Activated CD4-positive, alpha-beta T cell treated with anti-CD3 and anti-CD28 coated beads, Interleukin-2, amount 50 U/mL, for 4 hours (primary cell): ENCODE measurements around the gene CCND1.
"Not testable (repeated sequence)": the region's sequence is repeated elsewhere in the genome, so short reads cannot be mapped to it uniquely, and the experiment has no call there.

Source experiments
- DNase-seq, 2 experiments: peaks; one replicate each; pipeline ENCODE4 v3.0.0-alpha.2; 2020

The CCND1 gene

DNA sequence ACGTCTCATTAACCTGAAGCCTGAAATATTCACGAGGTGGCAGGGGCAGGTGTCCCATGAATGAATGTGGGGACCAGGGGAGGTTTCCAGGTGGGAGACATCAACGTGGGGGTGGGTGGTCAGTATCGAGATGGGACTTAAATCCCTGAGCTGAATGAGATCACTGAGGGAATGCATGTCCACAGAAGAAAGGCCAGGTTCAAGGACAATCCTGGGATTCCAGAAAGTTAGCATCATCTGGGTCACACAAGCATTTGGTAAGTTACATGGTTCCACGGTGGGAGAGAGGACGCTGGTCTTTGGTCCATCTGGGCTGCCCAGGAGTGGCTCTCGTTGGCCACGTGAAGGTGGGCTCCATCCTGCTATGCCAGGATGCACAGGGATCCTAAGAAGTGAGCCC is 22.7 kb upstream of the CCND1 start:
- DNase-seq = no peak

DNA sequence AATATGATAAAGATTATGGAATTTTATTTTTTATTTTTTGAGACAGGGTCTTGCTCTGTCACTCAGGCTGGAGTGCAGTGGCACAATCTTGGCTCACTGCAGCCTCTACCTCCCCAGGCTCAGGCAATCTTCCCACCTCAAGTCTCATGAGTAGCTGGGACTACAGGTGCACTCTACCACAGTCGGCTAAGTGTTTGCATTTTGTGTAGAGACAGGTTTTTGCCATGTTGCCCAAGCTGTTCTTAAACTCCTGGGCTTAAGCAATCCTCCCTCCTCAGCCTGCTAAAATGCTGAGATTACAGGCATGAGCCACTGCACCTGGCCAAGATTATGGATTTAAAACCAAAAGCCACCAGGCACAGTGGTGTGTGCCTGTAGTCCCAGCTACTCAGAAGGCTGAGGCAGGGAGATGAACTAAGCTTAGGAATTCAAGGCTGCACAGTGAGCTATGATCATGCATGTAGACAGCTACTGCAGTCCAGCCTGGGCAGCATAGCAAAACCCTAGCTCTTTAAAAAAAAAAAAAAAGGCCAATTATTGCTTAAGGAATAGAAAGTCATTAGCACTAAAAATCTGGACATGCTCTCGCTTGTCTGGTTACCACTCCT is 20.2 kb upstream of the CCND1 start:
- DNase-seq = no peak

DNA sequence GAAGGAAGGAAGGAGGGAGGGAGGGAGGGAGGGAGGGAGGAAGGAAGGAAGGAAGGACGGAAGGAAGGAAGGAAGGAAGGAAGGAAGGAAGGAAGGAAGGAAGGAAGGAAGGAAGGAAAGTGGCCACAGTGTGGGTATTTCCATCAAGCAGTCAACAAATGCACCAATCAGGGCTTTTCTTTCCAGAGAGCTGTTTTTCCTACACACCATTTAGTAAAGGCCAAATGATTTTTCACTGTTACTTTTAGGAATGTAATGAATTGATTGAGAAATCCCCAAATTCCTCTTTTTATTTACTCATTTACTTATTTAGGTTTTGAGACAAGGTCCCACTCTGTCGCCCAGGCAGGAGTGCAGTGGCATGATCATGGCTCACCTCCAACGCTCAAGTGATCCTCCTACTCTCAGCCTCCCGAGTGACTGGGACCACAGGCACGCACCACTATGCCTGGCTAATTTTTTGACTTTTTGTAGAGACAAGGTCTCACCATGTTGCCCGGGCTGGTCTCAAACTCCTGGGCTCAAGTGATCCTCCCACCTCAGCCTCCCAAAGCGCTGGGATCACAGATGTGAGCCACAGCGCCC is 18.8 kb upstream of the CCND1 start:
- not testable (repeated sequence) for DNase-seq

DNA sequence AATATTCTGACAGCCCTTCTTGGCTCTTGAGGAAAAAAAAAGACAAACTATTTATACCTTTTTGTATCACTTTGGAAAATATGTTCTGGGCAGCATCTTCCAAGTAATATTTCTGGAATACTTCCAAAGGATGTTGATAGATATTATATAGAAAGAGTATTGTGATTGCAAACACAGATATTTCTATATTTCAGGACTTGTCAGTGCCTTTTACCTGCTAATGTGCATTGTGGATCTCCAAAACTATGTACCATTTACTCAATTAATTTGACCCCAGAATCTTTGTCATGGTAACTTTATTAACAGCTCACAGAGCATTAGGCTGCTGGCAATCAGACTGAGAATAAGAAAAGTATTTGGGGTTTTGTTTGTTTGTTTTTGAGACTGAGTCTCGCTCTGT is 16.7 kb upstream of the CCND1 start:
- DNase-seq = no peak

DNA sequence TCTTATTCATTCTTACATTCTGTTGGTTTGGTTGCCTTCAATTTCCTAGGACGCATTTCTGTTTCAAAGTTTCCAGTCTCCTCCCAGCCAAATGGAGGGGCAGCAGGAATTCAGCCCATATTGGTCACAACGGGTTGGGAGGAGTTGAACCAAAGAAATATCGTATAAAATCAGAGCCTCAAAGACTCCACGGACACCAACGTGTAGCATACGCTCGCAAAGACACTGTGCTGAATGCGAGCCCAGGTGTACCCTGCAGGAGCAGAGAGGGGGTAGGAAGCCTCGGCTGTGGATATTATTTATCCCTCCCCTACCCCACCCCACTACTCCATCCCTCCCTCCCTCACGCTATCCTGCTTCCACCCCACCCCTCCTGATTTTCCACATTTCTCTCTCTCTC is 15.5 kb upstream of the CCND1 start:
- DNase-seq = no peak

DNA sequence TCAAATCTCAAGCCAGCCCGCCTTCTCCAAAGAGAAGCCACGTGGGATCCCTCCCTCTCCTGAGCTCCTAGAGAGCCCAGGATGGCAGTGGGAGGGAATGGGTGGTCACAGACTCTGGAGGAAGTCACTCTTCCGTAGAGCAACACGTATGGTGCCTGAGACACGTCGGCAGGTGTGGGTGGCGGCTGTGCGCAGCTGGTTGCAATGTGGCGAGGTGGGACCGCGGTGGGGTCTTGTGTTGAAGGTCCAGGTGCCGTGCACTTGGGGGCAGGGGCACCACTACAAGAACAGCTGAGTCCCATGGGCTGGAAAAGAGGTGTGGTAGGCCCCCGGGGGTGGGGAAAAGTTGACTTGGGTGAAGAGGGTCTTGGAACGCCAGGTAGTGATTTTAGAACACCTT is 13.4 kb upstream of the CCND1 start:
- no peak for DNase-seq

DNA sequence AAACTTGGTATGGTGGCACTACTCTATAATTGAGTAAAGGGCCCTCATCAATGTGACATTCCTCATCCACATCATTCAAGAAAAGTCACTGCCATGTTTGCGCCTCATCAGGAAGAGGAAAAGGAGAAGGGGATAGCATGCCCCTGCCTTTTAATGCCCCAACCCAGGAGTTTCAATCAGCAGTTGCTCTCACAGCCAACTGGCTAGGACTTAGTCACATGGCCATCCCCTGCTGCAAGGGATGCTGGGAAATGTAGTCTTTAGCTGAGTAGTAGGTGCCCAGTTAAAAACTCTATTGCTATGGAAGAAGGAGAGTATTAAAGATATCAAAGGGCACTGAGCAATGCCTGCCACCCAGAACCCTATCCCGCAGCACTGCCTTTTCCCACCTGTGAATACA is 10.9 kb upstream of the CCND1 start:
- DNase-seq = no peak

DNA sequence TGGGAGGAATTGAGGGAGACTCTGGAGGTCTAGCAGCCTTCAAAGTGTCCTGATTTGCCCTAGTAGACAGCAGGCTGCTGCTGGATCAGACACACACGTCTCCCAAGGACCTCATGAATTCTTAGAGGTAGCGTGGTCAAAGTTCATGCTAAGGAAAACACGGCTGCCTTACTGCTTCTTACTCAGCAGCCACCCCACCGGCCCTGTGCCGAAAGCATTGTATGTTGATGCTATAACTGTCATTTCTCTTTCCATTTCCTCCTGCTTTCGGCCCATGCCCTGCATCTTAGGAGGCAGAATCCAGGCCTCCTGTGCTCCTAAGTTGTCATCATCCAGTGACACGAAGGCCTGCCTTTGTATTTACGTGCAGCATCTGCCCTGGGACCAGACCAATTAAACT is 10.5 kb upstream of the CCND1 start:
- no peak for DNase-seq

DNA sequence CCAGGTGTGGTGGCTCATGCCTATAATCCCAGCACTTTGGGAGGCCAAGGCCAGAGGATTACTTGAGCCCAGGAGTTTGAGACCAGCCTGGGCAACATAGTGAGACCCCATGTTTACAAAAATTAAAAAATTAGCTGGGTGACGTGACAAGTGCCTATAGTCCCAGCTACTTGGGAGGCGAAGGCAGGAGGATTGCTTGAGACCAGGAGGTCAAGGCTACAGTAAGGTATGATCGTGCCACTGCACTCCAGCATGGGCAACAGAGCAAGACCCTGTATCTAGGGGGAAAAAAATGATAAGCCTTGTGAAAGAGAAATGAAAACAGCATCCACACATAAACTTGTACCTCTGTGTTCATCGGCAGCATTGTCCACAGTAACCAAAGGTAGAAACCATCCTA is 8.1 kb upstream of the CCND1 start:
- no peak for DNase-seq

DNA sequence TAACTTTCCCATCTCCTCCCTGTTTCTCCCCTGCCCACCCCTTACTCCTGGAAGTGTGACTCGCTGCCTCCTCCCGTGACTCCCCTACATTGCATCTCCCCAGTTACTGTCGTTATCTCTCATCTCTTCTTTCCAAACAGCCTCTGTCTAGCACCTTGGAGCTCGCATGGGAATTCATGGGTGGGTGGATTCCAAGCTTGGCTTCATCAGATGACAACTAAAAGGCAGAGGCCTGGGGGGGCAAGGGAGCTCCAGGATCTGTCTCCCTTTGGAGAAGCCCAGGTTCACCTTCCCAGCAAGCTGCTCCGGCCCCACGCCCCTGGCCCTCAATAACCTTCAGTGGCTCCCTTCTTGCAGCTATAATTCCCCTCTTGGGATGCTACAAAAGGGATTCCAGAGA is 6.9 kb upstream of the CCND1 start:
- DNase-seq = no peak

DNA sequence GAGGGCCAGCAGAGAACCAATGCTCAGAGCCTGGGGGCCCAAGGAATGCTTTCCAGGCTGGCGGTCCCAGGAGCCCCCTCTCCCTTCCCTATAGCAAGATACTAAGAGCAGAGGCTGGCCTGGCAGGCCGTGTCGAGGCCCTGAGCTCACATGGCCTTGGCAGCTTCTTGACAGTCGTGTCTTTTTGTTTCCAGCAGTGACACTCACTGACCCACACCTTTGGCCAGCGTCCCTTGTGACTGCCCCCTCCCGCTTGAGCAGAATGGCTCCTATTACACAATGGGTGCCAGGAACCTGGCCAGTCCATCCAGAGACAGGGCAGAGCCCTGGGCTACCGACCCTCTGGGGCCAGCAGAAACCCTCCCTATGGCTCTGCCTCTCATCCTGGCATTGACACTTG is 6.4 kb upstream of the CCND1 start:
- DNase-seq = no peak

DNA sequence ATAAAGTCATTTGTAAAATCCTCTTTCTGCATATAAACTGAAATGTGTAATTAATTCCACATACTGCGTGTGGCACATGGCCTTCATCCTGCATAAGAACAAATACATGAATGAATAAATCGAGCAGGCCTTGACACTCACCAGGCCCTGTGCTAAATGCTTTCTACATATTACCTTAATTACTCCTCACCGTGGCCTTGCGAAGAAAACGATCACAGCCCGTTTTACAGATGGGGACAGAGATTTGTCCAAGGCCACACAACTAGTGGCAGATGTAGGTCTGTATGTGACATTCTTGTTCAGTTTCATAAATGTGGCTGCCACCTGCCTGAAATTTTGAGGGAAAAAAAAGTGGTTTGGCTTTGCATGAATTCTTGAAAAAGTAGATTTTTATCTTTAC is 5.8 kb upstream of the CCND1 start:
- no peak for DNase-seq

DNA sequence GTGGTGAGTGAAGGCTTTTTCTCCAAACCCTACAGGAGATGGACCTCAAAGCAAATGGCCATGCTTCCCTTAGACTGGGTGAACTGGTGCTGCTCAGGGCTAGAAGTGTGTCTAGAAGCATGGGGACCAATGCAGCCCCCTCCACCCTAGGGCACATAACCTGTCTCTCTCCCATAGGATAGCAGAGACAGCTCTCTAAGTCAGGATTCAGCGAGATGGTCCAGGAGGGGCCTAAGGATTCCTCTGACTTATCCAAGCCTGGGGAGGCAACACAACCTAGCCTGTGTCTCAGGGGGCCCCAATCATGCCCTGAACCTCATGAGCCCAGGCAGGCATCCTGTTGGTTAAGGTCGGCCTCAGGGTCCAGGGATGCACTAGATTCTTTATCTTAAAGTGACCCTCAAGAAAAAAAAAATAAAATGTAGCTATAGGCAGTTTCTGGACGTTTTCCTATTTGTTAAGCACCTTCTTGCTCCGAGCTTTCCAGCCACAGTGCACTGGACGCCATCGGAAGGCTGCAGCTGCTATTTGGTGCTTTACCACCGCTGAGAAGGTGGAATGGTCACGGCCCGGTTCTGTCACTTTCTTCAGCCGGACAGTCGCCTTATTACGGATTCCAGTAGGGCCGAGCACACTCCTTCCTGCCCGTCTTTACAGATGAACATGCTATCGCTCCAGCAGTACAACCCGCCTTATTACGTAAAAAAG is 5.0 kb upstream of the CCND1 start:
- no peak for DNase-seq

DNA sequence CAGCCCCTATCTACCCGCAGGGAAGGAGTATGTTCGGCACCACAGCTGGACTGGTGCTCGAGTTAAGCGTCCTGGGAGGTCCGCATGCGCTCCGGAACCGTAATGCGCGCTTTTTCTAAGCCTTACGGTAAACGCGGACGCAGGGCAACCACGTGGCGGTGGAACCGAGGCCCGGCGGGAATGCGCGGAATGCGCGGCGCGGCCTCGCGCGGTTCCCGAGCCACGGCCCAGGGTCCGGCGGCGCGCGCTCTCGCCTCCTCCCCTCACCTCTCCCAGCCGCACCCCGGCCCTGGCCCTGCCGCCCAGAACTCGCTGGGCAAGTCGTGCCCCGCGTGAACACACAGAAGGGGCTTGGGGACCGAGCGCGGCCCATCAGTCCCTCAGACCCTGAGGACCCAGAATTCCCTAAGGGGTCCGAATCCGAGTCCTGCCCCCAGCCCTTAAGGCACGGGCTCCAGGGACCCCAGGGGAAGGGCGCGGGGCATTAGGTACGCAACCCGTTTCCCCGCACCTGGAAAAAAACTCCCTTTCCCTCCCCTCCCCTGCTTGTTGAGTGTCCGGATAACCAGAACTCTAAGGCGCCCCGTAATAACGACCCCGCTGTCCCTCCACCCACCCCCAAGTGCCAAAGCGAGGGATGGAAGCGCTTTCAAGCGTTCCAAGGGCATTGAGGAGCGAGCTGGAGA is 4.3 kb upstream of the CCND1 start:
- no peak for DNase-seq

DNA sequence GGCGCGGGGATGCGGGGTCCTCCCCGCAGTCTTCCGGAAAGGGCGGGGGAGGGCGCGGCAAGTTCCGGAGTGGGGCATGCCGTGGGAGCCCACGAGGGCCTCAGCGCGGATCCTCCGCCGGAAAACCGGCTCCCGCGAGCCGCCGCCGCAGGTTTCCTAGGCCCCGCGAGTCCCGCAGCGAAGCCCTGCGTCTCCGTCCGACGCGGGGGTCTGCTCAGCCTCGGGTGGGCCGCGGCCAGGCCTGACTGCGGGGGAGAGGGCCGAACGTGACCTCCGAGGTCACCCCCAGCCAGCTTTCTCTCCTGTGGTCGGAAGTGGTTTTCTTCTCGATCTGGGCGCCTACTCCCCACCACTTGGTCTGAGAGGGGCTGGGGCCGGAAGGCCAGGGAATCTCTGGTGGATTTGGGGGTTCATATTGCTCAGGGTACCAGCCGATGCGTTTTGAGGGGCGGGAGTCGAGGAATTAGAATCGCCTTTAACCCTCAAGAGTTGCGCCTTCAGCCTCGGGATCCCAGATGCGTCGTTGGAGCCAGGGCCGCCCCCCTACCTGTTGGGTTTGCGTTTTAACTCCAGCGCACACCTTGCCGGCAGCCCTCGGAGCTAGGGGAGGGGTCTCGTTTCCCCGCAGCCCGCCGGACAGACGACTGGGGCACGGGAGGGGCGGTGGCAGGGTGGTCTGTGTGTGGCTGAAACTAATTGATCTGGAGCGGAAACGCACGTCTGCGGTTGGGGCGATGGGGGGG is 3.6 kb upstream of the CCND1 start:
- no peak for DNase-seq

DNA sequence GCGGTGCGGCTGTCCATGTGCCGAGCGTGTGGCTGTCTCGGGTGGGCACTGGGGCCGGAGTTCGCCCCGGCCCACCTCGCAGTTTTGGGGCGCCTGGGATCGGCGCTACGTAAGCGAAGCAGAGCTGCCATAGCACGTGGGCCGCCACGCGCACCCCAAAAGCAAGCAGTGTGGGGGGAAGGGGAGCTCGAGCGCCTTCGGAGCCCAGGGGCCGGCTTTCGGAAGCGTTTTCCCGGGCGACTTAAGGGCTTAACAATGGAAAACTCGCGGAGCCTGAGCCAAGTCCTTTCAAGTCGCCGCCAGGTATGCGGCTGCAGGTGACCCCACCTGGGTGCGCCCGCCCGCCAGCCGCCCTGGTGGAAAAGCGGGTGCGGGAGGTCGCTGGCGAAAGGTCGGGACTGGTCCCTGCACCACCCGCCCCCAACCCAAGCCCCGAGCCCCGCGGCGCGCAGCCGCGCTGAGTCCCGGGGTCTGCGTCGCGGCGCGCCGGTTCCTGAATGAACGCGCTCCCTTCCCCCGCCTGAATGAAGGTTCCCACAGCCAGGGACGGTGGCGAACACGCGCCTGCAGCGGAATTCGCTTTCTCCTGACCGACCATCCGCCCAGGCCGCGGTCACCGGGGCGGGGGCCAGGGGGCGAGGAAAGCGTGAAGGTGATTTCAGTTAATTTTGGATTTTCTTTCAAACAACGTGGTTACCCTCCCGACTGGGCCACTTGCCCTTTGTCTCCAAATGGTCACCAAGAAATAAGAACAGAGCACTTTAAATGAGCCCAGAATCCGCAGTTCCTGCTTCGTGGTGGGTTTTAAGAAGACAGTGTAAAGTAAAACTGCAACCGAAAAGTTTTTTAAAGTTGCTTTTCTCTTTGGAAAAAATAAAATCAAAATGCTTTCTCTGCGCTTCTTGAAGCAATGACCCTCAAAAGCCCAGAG is 2.8 kb upstream of the CCND1 start:
- no peak for DNase-seq

DNA sequence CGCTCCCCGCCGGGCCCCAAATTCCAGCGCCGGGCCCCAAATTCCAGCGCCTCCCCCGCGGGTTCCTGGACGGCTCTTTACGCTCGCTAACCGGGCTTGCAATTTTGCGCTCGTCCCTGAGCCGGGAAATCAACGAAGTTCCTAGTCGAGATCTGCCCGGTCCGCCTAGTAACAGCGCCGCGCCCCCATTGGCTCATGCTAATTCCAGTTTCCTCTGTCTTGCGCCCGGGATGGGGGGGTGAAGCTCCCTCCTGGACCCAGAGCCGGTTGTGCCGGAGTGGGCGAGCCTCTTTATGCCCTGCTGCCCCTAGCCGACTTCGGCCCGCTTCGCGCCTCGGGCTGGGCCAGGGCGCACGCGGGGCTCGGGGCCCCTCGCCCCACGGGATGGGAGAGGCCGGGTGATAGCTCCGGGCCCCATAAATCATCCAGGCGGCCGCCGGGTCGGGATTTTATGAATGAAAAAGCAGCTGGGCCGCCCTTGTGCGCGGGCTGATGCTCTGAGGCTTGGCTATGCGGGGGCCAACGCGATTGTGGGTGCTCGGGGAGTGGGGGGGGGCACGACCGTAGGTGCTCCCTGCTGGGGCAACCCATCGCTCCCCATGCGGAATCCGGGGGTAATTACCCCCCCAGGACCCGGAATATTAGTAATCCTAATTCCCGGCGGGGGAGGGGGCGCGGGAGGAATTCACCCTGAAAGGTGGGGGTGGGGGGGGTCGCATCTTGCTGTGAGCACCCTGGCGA is 1.8 kb upstream of the CCND1 start:
- no peak for DNase-seq

DNA sequence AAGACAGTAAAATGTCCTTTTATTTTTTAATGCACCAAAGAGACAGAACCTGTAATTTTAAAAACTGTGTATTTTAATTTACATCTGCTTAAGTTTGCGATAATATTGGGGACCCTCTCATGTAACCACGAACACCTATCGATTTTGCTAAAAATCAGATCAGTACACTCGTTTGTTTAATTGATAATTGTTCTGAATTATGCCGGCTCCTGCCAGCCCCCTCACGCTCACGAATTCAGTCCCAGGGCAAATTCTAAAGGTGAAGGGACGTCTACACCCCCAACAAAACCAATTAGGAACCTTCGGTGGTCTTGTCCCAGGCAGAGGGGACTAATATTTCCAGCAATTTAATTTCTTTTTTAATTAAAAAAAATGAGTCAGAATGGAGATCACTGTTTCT is 1.1 kb upstream of the CCND1 start:
- DNase-seq = no peak

DNA sequence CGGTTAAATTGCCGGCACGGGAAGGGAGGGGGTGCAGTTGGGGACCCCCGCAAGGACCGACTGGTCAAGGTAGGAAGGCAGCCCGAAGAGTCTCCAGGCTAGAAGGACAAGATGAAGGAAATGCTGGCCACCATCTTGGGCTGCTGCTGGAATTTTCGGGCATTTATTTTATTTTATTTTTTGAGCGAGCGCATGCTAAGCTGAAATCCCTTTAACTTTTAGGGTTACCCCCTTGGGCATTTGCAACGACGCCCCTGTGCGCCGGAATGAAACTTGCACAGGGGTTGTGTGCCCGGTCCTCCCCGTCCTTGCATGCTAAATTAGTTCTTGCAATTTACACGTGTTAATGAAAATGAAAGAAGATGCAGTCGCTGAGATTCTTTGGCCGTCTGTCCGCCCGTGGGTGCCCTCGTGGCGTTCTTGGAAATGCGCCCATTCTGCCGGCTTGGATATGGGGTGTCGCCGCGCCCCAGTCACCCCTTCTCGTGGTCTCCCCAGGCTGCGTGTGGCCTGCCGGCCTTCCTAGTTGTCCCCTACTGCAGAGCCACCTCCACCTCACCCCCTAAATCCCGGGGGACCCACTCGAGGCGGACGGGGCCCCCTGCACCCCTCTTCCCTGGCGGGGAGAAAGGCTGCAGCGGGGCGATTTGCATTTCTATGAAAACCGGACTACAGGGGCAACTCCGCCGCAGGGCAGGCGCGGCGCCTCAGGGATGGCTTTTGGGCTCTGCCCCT is 529 bp upstream of the CCND1 start:
- no peak for DNase-seq

DNA sequence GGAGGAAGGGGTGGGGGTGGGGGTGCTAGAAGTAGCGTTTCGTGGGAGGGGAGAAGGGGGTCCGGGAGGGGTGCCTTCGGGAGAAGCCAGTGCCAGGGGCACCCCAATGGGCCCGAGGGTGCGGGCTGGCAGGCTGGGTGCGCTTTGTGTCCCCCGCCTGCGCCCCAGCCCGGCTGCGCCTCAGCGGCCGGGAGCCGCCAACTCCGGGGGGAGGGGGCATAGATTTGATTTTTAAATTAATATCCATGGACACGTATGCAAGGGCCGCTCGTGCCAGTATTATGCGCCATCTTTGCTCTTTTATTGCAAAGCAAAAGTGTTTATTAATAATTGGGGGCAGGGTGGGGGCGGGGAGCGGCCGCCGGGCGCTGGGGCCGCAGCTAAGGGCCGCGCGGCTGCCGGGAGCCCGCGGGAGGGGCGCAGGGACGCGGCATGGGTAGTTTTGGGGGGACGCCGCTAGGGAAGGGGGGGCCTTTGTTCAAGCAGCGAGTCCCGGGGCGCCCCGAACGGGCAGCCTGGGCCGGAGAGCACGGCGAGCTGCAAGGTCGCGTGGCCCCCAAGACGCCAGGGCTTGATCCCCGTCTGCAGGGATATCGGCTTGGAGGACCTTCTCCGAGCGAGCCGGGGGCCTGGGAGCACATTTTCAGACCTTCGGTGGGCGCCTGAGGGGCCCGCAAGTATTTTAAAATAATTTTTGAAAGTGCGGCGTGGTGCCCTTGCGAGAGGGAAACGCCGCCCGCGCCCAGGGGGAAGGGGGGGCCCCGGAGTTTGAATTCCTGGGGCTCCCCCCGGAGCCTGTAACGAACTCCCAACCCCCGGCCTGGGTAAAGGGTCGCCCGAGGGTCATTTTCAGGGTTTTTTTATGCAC is 959 bp downstream of the CCND1 start:
- DNase-seq = no peak
